Astrocyte (in vitro differentiated cells and primary cell): Measurements from ENCODE around the gene F10. TPM values are rescaled to one million over a fixed set of nuclear protein-coding genes. Genes with fewer than 3 reads are reported as not detected.

Experiments
- DNase-seq: peaks from one replicate; pipeline ENCODE4 v3.0.0-alpha.2; 2010; ENCODE audit warnings: low read depth
- FAIRE-seq: peaks from 2 replicates; lab custom pipeline; 2011; peaks lifted over from hg19 to GRCh38; lab: Jason Lieb, UNC
- H2AFZ ChIP-seq: 2 replicates; pipeline ENCODE4 v1.6.0; 2012; ENCODE audit warnings: low read depth, low read length, inconsistent platforms
- H3K27ac ChIP-seq: 2 replicates; pipeline ENCODE4 v1.5.1; 2011; ENCODE audit warnings: low read depth, low read length, inconsistent platforms
- H3K27me3 ChIP-seq: 2 replicates; pipeline ENCODE4 v1.6.0; 2011; ENCODE audit warnings: low read length, inconsistent platforms; ENCODE audit not compliant: insufficient read depth
- H3K36me3 ChIP-seq: 2 replicates; pipeline ENCODE4 v1.5.1; 2011; ENCODE audit warnings: low read length, inconsistent platforms; ENCODE audit not compliant: insufficient read depth
- H3K4me1 ChIP-seq: 2 replicates; pipeline ENCODE4 v1.5.1; 2011; ENCODE audit warnings: low read length, inconsistent platforms; ENCODE audit not compliant: insufficient read depth
- H3K4me2 ChIP-seq: 2 replicates; pipeline ENCODE4 v1.6.0; 2012; ENCODE audit warnings: low read length, inconsistent platforms
- H3K4me3 ChIP-seq: 2 replicates; pipeline ENCODE4 v1.5.1; 2011; ENCODE audit warnings: low read depth, mild to moderate bottlenecking, low read length, inconsistent platforms; ENCODE audit not compliant: insufficient read depth
- H3K79me2 ChIP-seq: 2 replicates; pipeline ENCODE4 v1.6.0; 2012; ENCODE audit warnings: mild to moderate bottlenecking, low read length, inconsistent platforms; ENCODE audit not compliant: insufficient read depth
- H3K9ac ChIP-seq: 2 replicates; pipeline ENCODE4 v1.6.0; 2012; ENCODE audit warnings: mild to moderate bottlenecking, low read length, inconsistent platforms
- H3K9me3 ChIP-seq: 2 replicates; pipeline ENCODE4 v1.5.1; 2012; ENCODE audit warnings: low read depth, mild to moderate bottlenecking, low read length, inconsistent platforms; ENCODE audit not compliant: insufficient read depth
- H4K20me1 ChIP-seq: 2 replicates; pipeline ENCODE4 v1.6.0; 2012; ENCODE audit warnings: low read length, inconsistent platforms; ENCODE audit not compliant: insufficient read depth
- H3K27ac Mint-ChIP-seq: one replicate; pipeline ENCODE4 v1.8.0; 2021; ENCODE audit warnings: mild to moderate bottlenecking, mixed read lengths; ENCODE audit not compliant: unreplicated experiment
- H3K27me3 Mint-ChIP-seq: one replicate; pipeline ENCODE4 v1.8.0; 2021; ENCODE audit warnings: low read depth, mixed read lengths; ENCODE audit not compliant: unreplicated experiment
- H3K36me3 Mint-ChIP-seq: one replicate; pipeline ENCODE4 v1.8.0; 2021; ENCODE audit warnings: low read depth, mixed read lengths; ENCODE audit not compliant: unreplicated experiment
- H3K4me1 Mint-ChIP-seq: one replicate; pipeline ENCODE4 v1.8.0; 2021; ENCODE audit warnings: low read depth, mixed read lengths; ENCODE audit not compliant: unreplicated experiment
- H3K4me3 Mint-ChIP-seq: one replicate; pipeline ENCODE4 v1.8.0; 2021; ENCODE audit warnings: mild to moderate bottlenecking, moderate library complexity, mixed read lengths; ENCODE audit not compliant: unreplicated experiment
- H3K9me3 Mint-ChIP-seq: one replicate; pipeline ENCODE4 v1.8.0; 2021; ENCODE audit warnings: mild to moderate bottlenecking, mixed read lengths; ENCODE audit not compliant: unreplicated experiment
- CTCF ChIP-seq: IDR thresholded peaks from 2 replicates; pipeline ENCODE4 v1.5.1; 2011; ENCODE audit warnings: low read depth, mild to moderate bottlenecking, inconsistent platforms, low read length, moderate library complexity; ENCODE audit not compliant: insufficient read depth
- EZH2 ChIP-seq: IDR thresholded peaks from 2 replicates; pipeline ENCODE4 v1.6.1; 2012; ENCODE audit warnings: mild to moderate bottlenecking, low read length, inconsistent platforms; ENCODE audit not compliant: insufficient read depth
- total RNA-seq: library from RNA; stranded (reverse); gene quantifications from 2 replicates; pipeline ENCODE4 v1.2.1, GENCODE V29; 2021

Gene F10
- total RNA-seq, 1 donor from 2014 or later = 0.45 TPM

GRCh38 chr13:113183450-113184129 lies 61.0 kb downstream of the F10 start:
- Mint-ChIP-seq H3K36me3 (peaks cover 24% of the 10 kb centered on the region), H3K9me3 (no peaks in the 10 kb centered on the region), H3K27me3 (no peaks in the 10 kb centered on the region), H3K4me1 (peaks cover 39% of the 10 kb centered on the region), H3K4me3 (no peak overlapping the region), H3K27ac (no peak overlapping the region)
- H3K27me3 ChIP-seq = no peaks in the 10 kb centered on the region
- H3K9ac ChIP-seq = peak overlapping the region; percentile 16
- H3K4me2 ChIP-seq = peak overlapping the region; percentile 8
- no peaks in the 10 kb centered on the region for H4K20me1 ChIP-seq
- H2AFZ ChIP-seq = no peak overlapping the region
- H3K4me1 ChIP-seq = peaks cover 53% of the 10 kb centered on the region
- DNase-seq (no peak), FAIRE-seq (peak; percentile 5)
- H3K4me3 ChIP-seq = no peak overlapping the region
- H3K36me3 ChIP-seq = peaks cover 26% of the 10 kb centered on the region
- no peak overlapping the region for H3K27ac ChIP-seq
- no peak for TF ChIP-seq EZH2
- TF ChIP-seq CTCF = no peak
- H3K79me2 ChIP-seq = peaks cover 25% of the 10 kb centered on the region
- H3K9me3 ChIP-seq = no peaks in the 10 kb centered on the region

- H3K4me3 Mint-ChIP-seq = peak overlapping the region; percentile 40
- H3K27me3 Mint-ChIP-seq = no peaks in the 10 kb centered on the region
- no peaks in the 10 kb centered on the region for H3K9me3 ChIP-seq
- no peaks in the 10 kb centered on the region for H3K27me3 ChIP-seq
- H3K79me2 ChIP-seq = peaks cover 25% of the 10 kb centered on the region
- no peak overlapping the region for H3K27ac Mint-ChIP-seq
- peaks cover 30% of the 10 kb centered on the region for H3K36me3 ChIP-seq
- H3K4me1 ChIP-seq = peaks cover 42% of the 10 kb centered on the region
- no peak for TF ChIP-seq EZH2
- TF ChIP-seq CTCF = no peak
- no peaks in the 10 kb centered on the region for H3K9me3 Mint-ChIP-seq
- H2AFZ ChIP-seq = no peak overlapping the region
- no peak overlapping the region for H3K9ac ChIP-seq
- FAIRE-seq (no peak), DNase-seq (no peak)
- no peak overlapping the region for H3K4me3 ChIP-seq
- H3K4me2 ChIP-seq = no peak overlapping the region
- H3K27ac ChIP-seq = no peak overlapping the region
- peaks cover 27% of the 10 kb centered on the region for H3K36me3 Mint-ChIP-seq
- peaks cover 29% of the 10 kb centered on the region for H3K4me1 Mint-ChIP-seq
- H4K20me1 ChIP-seq = no peaks in the 10 kb centered on the region
These were observed 62.2 kb downstream of the F10 start for GRCh38 chr13:113184568-113185440.
